Left forelimb (tissue), 1 donor: ENCODE measurements around the gene PHKA1.
"Not testable (repeated sequence)": the region's sequence is repeated elsewhere in the genome, so short reads cannot be mapped to it uniquely, and the experiment has no call there.

Experiments
- DNase-seq: peaks from one replicate; pipeline ENCODE4 v3.0.0-alpha.2; 2018; ENCODE audit warnings: low spot score

PHKA1 gene

GRCh38 chrX:72572248-72573157 lies 141.6 kb downstream of the PHKA1 start, which contains the start of gene HDAC8:
HDAC8 (minus strand) TSS chrX:72572843; CDS start chrX:72572761, 82 bp downstream.
- DNase-seq = peak; percentile 82

GRCh38 chrX:72569786-72570185 lies 144.3 kb downstream of the PHKA1 start:
- no peak for DNase-seq

GRCh38 chrX:72568406-72569092 lies 145.6 kb downstream of the PHKA1 start:
- no peak for DNase-seq

- no peak for DNase-seq
Observed at GRCh38 chrX:72566448-72566847, 147.7 kb downstream of the PHKA1 start.

GRCh38 chrX:72559655-72560054 lies 154.5 kb downstream of the PHKA1 start:
- not testable (repeated sequence) for DNase-seq

GRCh38 chrX:72554448-72555140 lies 159.5 kb downstream of the PHKA1 start:
- DNase-seq = no peak

GRCh38 chrX:72552443-72552842 lies 161.7 kb downstream of the PHKA1 start:
- not testable (repeated sequence) for DNase-seq

- DNase-seq = no peak
Observed at GRCh38 chrX:72545990-72546389, 168.1 kb downstream of the PHKA1 start.

GRCh38 chrX:72540318-72540717 lies 173.8 kb downstream of the PHKA1 start:
- no peak for DNase-seq

GRCh38 chrX:72539822-72540221 lies 174.3 kb downstream of the PHKA1 start:
- no peak for DNase-seq

GRCh38 chrX:72536542-72536941 lies 177.6 kb downstream of the PHKA1 start:
- no peak for DNase-seq

GRCh38 chrX:72532366-72532765 lies 181.7 kb downstream of the PHKA1 start:
- no peak for DNase-seq
